Skin of body (tissue), 2 donors: Measurements from ENCODE around the gene VWA3A. TPM values are rescaled to one million over a fixed set of nuclear protein-coding genes. Genes with fewer than 3 reads are reported as not detected.
"Not testable (repeated sequence)": the region's sequence is repeated elsewhere in the genome, so short reads cannot be mapped to it uniquely, and the experiment has no call there.

ENCODE experiments used
- DNase-seq: peaks from one replicate; lab custom pipeline; 2025; lab: John Stamatoyannopoulos, UW
- total RNA-seq: library from RNA; depleted of rRNA; stranded (reverse); fragments of >200 nt; gene quantifications from one replicate; pipeline ENCODE4 v1.2.3, GENCODE V29; 2014

Gene VWA3A
- total RNA-seq: 0.79 TPM

GRCh38 chr16:22092143-22092933 lies at the start of gene VWA3A:
Gene VWA3A, plus strand, starts transcription at chr16:22092541. Its CDS starts 97 bp downstream, at chr16:22092638.
- no peak for DNase-seq

- not testable (repeated sequence) for DNase-seq
These were observed 48.5 kb upstream of the VWA3A start for GRCh38 chr16:22043882-22044281.

GRCh38 chr16:22045888-22046287 lies 46.5 kb upstream of the VWA3A start:
- not testable (repeated sequence) for DNase-seq

- no peak for DNase-seq
These were observed 41.4 kb upstream of the VWA3A start for GRCh38 chr16:22050963-22051362.

GRCh38 chr16:22052980-22053379 lies 39.4 kb upstream of the VWA3A start:
- DNase-seq: no peak

- DNase-seq: no peak
These were observed 38.4 kb upstream of the VWA3A start for GRCh38 chr16:22053921-22054341.

GRCh38 chr16:22054847-22055590 lies 37.3 kb upstream of the VWA3A start:
- DNase-seq: no peak

GRCh38 chr16:22055881-22056280 lies 36.5 kb upstream of the VWA3A start:
- DNase-seq: no peak

GRCh38 chr16:22063888-22064467 lies 28.4 kb upstream of the VWA3A start:
- DNase-seq: no peak

GRCh38 chr16:22065252-22065651 lies 27.1 kb upstream of the VWA3A start:
- DNase-seq: no peak

GRCh38 chr16:22070361-22071330 lies 21.7 kb upstream of the VWA3A start:
- DNase-seq: no peak

GRCh38 chr16:22071331-22071910 lies 20.9 kb upstream of the VWA3A start:
- no peak for DNase-seq

- DNase-seq: no peak
These were observed 19.0 kb upstream of the VWA3A start for GRCh38 chr16:22073350-22073749.

GRCh38 chr16:22075043-22075757 lies 17.1 kb upstream of the VWA3A start:
- no peak for DNase-seq

GRCh38 chr16:22075776-22076175 lies 16.6 kb upstream of the VWA3A start:
- DNase-seq: no peak

GRCh38 chr16:22077700-22078313 lies 14.5 kb upstream of the VWA3A start:
- peak; percentile 32 for DNase-seq

- DNase-seq: no peak
These were observed 13.7 kb upstream of the VWA3A start for GRCh38 chr16:22078656-22079055.

GRCh38 chr16:22081050-22081449 lies 11.3 kb upstream of the VWA3A start:
- no peak for DNase-seq

- no peak for DNase-seq
These were observed 5.9 kb upstream of the VWA3A start for GRCh38 chr16:22086440-22086839.

GRCh38 chr16:22088642-22089041 lies 3.7 kb upstream of the VWA3A start:
- no peak for DNase-seq
